HG02943 (cell line): ENCODE results near the gene TRMT1.

Experiments
- ATAC-seq: cut with Tn5 transposase; IDR thresholded peaks from one replicate; pipeline ENCODE4 v1.9.1; 2021; ENCODE audit warnings: mild to moderate bottlenecking, low read depth, moderate library complexity; ENCODE audit not compliant: unreplicated experiment

TRMT1 gene

DNA sequence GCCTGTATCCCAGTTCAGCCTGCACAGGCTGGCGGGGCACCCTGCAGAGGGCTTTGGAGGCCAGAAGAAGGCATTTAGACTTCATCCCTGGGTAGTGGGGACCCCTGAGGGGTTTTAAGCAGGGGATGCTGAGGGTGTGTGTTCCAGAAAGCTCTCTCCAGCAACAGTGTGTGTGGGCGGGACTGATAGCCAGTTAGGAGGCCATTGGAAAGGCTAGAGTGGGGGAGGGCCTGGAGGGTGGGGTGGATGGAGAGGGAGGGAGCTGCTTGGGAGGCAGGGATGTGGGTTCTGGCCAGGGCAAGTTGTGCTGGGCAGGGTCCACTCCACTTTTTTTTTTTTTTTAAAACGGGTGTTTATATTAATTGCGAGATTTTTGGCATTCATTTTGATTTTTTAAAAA lies 42.2 kb downstream of the TRMT1 start:
- no peak for ATAC-seq

DNA sequence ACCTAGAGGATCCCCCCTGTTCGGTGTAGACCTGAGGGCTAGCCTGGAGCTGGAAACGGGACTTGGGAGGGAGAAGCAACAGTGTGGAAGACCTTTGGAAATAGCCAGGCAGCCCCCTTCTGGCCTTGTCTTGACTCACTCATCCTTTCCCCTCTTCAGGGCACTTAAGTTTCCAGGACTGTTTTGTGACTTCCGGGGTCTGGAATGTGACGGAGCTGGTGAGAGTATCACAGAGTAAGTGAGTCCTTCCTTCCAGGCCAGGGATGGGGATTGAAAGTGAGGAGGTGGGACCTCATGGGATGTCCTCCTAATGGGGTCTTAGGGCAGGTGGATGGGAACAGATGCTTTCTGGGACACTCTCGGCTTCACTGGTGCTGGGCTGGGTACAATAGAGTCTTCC lies 43.3 kb downstream of the TRMT1 start:
- ATAC-seq: no peak

DNA sequence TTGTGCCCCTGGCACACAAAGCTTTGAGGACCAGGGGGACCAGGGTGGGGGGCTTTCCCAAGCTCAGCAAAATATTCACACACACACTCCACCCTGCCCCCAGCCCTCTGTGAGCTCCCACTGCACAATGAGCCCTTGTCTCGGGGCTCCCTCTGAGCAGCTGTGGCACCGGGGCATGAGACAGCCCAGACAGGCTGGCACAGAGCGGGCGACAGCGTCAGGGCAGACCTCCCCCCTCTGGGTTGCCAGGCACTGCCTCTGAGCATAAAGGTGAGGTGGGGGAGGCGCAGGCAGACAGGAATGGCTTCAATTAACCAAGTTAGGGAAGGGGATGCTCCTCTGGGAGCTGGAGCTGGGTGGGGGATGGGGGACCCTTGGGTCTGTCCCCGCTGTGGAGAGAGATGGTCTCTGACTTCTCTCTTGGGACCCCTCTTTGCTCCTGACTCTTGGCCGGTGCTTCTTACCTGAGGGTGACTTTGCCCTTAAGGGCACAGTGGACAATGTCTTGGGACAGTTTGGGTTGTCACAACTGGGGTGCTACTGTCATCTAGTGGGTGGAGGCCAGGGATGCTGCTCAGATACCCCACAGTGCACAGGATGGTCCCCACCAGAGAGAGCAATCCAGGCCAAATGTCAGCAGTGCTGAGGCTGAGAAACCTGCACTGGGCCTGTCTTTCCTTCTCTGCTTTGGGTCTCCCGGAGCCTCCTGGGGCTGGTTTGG lies 44.2 kb downstream of the TRMT1 start:
- no peak for ATAC-seq

DNA sequence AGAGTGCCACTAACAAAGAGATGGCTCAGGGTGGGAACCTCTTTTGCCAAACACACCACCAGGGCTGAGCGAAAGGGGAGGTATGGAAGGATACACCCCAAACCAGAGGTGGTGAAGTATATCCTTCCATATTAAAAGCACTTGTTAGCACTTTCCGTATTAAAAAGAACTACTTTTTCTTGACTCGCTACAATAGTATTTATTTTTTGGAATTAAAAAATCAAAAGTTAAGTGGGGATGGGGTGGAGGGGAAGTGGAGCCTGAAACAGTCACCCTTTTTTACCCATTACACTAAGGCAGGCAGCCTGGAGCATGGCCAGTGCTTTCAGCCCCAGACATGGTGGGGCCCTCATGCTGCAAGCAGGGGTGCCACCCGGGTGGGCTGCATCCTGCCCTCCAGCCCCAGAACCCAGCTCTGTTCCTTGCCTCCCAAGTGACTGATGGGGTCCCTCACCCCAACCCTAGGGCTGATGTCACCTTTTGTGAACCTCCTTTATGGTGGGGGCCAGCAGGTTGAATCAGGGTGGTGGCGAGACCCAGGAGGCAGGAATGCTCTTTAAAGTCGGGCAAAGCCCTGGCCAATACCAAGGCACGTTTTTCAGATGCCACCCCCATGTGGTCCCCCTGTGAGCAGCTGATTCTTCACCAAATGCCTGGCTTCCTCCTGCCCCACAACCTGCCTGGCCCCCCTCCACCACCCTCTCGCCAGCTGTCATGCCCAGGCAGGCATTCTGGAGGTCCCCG lies 44.9 kb downstream of the TRMT1 start:
- ATAC-seq: no peak

DNA sequence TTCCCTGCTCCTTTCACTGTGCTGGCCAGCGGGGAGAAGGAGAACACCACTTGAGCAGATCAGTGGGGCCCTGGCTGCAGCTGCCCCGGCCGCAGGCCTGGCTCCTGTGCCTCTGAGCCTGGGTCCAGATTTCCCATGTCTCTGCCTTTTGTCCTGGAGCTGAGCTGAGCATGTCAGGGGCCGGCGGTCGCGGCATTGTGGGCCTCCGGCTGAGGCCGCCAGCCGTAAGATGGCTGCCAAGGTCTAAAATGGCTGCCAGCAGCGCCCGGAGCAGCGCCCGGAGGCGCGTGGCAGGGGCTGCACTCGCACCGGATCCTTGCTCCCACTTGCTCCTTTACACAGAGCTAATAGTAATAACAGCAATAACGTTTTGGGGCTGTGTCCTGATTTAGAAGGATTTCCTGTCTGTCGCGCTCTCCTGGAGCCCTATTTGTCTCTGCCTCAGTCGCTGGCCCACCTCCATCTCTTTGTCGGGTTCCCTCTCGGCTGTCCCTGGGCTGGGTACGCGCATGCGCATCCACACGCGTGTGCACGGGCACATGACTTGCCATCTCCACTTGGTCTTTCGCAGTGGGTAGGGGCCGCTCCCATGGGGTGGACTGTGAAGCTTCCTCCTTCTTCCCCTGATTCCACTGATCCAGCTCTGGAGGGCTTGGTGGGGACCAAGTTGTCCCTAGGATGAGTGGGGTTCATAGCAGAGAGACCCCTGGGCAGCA lies 46.0 kb downstream of the TRMT1 start:
- no peak for ATAC-seq

DNA sequence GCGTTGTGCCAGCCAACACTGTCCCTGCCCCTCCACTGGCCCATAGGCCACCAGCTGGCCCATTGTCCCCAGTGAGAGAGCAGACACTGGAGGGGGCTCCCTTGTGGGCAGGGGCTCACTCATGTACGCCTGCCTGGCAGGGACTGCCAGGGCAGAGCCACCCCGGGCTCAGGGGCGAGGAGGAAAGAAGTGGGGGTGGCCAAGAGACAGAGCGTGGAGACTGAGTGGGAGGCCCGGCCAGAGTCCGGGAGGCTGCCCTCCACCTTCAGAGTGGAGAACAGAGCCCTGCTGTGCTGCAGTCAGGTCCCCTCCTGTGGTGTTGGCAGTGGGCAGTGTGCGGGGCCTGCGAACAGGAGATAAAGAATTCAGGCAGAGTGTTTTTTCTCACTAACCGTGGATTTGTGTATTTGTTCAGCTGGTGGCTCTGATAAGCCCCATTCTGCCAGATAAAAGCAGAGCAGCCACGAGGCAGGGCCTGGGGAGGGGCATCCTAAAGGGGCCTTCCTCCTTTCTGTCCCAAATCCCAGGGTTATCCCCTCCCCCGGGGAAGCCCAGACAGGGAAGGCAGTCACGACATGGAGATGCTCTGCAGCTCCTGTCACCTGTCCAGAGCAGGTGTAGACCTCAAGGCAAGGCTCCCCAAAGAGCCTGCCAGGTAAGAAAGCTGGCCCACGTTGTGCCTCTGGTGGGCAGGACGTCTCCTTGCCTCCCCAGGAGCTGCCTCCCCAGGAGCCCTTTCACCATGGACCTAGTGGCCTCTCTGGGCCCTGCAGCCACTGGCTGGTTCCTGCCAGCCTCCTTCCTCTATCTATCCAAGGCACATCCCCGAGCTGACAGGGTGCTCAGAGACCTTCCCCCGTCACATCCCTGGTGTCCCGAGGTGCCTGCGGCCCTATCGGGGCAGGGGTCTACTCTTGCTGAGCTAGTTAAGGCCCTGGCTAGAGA lies 46.9 kb downstream of the TRMT1 start:
- ATAC-seq: no peak

DNA sequence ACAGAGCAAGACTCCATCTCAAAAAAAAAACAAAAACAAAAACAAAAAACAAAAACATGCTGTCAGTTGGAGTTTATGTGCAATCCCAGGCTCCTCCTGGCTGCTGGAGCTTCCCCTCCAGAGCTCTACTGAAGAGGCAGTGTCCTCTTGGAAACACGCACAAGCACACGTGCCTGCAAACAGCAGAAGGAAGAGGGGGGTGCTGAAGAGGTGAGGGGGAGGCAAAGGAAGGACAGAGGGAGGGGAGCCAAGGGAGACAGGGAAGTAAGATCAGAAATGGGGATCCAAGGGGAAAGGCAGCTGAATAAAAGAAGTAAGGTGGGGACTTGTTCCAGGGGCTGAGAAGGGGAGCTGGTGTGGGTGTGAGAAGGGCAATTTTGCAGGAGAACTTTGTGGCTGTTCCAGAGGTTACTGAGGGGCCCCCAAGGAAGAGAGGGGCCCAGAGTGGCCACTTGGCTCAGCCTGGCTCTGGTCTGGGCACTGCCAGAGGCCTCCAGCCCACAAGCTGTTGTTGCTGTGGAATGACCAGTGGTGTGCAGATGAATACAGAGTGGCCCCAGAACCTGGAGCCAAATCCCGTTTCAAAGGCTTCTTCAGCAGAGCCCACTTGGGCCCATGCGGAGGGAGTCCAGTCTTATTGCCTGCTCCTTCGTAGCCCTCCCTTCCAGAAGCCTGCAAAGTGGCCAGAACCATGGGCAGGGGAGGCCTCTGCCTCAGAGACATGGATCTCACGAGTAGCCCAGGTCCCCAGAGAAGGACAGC lies 48.3 kb downstream of the TRMT1 start:
- no peak for ATAC-seq

DNA sequence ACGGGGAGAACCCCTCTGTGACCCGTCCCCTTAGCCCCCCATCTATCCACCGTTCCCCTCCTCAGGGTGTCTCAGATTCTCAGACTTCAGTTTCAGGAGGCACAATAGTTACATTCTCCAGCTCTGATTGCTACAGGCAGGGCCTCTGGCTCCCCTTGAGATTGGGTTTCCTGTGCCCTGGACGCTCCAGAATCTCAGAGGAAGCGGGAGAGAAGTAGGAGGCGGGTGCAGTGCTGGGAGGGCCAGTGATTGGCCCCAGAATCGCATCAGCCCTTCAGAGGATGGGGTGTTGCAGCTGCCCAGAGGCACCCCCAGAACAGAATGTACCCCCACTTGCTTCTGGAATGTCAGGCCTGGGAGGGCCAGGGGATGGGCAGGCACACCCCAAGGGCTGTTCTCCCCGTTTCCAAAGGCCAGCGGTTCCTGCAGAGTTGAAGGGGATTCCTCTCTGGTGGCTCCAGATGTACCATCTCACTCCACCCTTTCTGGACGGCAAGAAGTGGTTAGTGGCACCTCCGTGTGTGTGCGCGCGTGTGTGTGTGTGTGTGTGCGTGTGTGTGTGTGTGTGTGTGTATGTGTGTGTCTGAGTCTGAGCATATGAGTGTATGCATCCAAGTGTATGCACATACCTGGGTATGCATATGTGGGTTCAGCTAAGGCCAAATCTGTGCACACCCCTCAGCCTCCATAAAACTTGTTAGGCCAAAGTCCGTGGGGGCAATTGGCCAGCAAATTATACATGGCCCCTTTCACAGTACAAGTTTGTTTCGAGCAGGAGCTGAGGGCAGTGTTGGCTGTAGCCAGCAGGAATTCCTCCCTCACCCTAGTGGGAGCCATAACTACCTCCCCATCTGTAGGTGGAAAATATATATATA lies 49.4 kb downstream of the TRMT1 start:
- ATAC-seq: no peak

DNA sequence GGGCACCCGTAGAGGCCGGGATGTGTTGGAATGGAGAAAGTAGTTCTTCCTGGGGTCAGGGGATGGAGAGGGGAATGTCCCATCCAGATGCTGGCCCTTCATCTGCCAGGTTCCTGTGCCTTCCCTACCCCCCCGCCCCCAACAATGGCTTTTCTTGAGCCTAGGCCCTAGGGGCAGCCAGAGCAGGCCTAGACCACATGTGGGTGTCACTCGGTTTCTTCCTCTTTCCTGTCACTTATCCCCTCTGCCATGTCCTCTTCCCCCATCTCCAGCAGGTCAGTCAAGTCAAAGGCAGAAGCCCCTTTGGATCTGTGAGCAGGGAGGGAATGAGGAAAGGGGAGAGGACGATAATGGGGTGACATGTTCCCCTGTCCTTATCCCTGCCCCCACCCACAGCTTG lies 50.3 kb downstream of the TRMT1 start:
- ATAC-seq: no peak

DNA sequence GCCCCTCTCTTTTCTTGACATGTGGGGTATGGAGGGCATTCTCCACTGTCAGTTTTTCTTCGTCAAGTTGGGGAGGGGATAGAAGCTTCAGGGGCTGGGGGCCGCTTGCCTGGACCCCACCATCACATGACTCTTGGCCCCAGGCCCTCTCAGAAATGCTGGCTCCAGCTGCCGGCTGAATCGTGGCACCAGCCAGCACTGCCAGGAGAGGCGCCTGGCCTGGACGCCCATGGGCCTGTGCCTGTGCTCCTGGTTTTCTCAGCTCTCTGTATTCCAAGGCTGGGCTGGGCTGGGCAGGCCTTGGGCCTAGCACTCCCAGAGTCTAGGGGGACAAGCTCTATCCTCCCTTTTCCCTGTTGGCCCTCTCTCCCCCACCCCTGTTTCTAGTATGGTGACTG lies 52.4 kb downstream of the TRMT1 start:
- no peak for ATAC-seq

DNA sequence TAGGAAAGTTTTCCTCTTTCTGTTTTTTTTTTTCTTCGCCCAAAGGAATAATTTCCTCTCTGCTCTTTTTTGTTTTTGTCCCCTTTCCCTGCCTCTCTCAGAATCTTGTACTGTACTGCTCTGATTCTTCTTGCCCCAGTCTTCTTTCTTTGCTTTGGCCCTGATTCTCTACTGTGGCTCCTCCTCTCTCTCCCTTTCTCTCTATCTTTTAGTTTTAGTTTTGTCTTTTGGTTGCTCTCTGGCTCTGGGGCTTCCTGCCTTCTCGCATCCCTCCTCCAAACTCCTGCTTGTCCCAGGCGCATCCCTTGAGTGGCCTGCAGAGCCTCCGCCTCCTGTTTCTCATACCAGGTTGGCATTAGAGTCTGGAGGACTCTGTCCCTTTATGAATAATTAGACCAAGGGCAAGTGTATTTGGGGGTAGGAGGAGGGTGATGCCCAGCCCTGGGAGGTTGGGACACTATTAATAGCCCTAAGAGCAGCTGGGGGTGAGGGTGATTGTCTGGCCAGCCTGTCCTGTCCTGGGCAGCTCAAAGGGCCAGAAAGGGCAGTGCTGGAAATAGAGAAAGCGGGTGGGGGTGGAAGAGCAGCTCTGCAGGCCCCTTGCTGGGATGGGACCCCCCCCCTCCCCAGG lies 53.0 kb downstream of the TRMT1 start:
- no peak for ATAC-seq

DNA sequence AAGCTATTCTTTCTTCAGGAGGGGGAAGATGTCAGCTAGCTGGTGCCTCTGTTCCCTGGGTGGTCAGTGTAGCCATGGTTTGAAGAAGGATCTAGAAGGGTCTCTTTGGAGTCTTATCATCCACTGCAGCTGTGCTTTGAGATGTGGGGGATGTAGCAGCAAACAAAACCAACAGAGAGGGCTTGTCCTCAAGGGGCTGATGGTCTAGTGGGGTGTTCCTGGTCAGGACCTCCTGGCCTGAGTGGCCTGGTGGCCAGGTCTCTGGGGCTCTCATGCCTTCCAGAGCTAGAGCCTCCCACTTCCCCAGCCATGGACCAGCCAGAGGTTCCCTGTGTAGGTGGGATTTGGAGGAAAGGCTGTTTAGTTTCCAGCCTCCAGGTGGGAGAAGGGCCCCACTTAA lies 54.2 kb downstream of the TRMT1 start:
- ATAC-seq: no peak

DNA sequence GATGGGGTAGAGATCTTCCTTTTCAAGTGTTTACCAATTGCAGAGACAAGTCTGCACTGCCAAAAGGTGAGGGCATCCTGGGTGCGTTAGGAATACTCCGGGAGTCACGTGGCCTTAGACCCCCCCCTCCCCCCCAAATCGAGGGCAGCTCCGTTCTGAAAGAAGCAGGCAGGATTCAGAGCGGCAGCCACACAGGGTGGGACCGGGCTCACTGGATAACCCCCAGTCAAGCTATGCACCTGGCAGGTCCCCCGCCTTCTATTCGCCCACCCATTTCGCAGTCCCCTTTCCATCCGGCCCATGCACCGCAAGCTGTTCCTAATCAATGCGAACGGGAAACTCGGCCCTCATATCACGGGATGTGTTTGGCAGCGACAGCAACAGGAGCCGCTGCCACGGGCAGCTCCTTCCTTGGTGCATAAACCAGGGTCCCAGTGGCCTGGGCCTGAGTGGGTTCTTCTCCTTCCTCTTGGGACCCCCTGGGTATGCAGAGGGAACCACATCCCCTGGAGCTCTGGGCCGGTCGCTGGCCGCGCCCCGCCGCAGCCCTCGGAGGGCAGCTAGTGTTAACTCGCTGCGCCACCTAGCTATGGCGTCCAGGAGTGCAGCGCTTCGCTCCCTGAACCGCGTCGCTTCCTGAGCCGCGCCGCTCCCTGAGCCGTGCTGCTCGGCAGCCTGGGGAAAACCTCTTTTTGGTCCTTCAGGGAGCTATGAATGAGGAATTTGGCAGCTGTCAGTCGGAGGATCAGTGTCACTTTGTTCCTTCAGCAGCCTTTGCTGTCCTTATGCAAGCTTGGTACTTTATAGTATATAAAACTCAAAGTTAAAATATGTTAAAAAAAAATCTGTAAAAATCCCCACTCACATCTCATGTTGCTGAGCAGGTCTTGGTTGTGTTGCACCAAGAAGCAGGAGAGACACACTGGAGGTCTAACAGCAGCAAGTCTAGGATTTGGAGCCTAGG lies 55.3 kb downstream of the TRMT1 start:
- ATAC-seq: no peak

DNA sequence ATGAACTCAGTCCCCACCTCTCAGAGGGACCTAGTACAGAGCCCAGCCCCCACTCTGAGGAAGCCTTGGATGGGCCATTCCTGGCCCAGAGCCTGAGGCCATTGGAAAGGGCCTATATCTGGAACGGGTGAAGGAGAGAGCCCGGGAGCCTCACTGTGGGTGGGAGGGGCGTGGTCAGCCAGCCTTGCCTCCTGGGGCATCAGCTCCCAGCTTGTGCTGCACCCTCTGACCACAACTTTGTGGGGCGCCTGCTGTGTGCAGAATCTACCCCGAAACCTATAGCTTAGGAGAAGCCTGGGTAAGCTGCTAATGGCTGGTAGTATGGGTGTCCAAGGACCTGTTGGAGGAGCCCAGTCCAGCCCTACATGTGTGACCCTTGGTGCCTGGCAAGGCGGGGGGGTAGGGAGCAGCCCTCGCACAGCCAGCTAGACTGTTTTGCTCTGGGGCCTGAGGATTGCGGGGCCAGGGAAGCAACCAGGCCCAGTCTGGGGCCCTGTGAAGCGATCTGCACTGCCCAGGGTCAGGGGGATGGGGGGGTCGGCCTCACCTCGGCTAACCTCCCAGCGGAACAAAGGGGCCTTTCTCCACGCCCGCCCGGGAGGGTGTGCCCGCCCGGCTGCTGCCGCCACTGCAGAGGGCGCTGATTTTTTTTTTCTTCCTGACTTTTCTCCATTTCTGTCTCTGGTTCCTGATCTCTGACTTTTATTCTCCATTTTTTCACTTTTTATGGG lies 56.1 kb downstream of the TRMT1 start:
- no peak for ATAC-seq

DNA sequence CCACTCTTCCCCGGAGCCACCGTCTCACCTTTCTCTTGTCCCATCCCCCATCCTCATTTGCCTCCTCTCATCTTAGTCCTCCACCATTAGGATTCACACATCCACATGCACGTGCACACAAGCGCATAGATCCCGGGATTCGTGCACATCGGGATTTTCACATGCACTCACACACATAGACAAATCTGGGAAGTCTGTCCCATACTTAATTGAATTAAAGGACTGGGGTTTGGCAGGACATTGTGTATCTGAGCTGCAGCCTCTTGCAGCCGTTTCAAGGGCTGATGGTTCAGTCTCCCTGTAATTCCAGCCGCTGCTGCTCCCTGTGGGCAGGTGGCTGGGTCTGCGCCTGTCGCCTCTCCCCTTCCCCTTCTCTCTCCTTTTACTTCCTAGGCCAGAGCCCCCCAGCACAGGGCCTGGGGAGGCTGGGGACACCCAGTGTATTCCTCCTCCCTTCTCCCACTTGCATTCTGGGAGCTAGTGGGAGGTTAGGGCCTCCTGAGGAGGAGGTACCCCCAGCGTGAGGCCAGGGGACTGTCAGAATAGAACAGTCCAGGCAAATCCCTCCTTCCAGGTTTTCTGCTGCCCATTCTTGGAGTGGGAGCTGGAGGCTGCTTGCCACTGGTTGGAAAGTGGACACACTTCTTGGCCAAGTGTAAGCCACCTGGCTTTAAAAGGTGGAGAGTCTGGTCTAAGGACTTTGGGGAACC lies 57.4 kb downstream of the TRMT1 start:
- ATAC-seq: no peak

DNA sequence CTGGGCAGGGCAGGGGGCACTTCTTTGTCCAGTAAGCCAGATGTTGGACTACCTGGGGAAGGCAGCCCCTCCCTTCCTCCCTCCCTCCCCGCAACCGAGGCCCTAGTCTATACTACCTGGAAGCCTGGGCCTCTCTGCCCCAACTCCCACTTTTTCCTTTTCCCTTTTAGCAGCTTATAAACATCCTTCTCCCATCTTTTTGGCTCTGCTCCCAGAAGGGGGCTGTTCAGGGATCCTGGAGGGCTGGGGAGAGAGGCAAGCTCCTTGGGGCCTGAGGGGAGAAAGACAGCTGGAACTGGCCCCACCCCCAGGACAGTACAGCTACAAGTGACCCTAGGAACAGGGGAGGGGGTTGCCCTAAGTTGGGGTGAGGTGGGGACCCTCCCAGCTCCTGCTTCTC lies 58.8 kb downstream of the TRMT1 start:
- no peak for ATAC-seq
